HFFc6 (cell line): ENCODE measurements around the gene NCOA5. TPM values are rescaled to one million over a fixed set of nuclear protein-coding genes. Genes with fewer than 3 reads are reported as not detected.

Experiments used
- DNase-seq: peaks from one replicate; pipeline ENCODE4 v3.0.0-alpha.2; 2018
- H3K27ac Mint-ChIP-seq: 2 replicates; pipeline ENCODE4 v1.8.0; 2020; ENCODE audit warnings: mild to moderate bottlenecking, mixed read lengths
- H3K27me3 Mint-ChIP-seq: 2 replicates; pipeline ENCODE4 v1.8.0; 2021; ENCODE audit warnings: mild to moderate bottlenecking, moderate library complexity, mixed read lengths; ENCODE audit not compliant: insufficient read depth
- H3K36me3 Mint-ChIP-seq: 2 replicates; pipeline ENCODE4 v1.8.0; 2021; ENCODE audit warnings: low read depth, mixed read lengths
- H3K4me1 Mint-ChIP-seq: 2 replicates; pipeline ENCODE4 v1.8.0; 2020; ENCODE audit warnings: low read depth, mixed read lengths
- H3K4me3 Mint-ChIP-seq: 2 replicates; pipeline ENCODE4 v1.8.0; 2020; ENCODE audit warnings: mild to moderate bottlenecking, moderate library complexity, mixed read lengths
- H3K9me3 Mint-ChIP-seq: 2 replicates; pipeline ENCODE4 v1.8.0; 2020; ENCODE audit warnings: mild to moderate bottlenecking, mixed read lengths
- total RNA-seq, 6 experiments: library from RNA; stranded (reverse); fragmentation: NEBNext Ultra II Directional; extraction: Animal tissue kit (Norgen Biotek cat#: 25700); gene quantifications; 2 replicates in 1 of 6; 3 replicates in 5 of 6; pipeline ENCODE4 v1.2.3, GENCODE V29; 2021
- TF ChIP-seq, protein P1 (sequence below): fragments of 200-600 bp; sonication (generic); IDR thresholded peaks from 2 replicates; pipeline ENCODE4 v1.5.0; 2021; ENCODE audit warnings: antibody characterized with exemption, mild to moderate bottlenecking

The NCOA5 gene
- total RNA-seq, 6 experiments from 2014 or later, result 15.3 to 25.1 (median 23.2) TPM

DNA sequence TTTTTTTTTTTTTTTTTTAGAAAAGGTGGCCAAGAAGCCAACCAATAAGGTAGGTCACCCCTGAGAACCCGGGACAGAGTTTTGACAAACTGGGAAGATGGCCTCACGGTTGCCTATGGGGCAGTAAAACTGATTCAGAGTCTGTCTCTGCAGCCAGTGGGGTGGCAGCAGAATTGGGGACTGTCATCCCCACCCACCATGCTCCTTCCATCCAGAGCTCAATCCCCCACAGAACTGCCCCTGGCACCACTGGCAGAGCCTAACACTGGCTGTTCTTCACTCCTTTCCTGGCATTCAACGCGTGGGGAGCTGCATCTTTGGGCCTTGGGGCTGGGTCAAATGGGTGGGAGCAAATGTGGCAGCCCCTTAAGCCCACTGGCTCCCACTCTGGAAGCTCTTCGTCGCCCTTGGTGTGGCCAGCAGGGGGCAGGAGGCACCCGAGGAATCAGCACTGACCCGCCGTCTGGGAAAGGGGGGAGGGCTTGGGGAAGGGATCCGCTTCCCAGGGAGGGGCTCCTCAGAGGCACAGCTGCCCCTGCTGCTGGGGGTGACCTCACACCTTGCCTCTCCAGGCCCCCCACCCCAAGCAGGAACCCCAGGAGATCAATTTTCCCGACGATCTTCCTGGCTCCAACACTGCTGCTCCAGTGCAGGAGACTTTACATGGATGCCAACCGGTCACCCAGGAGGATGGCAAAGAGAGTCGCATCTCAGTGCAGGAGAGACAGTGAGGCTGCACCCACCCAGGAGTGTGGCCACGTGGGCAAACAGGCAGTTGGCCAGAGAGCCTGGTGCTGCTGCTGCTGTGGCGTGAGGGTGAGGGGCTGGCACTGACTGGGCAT lies 38.8 kb upstream of the NCOA5 start:
- DNase-seq, result no peak
- Mint-ChIP-seq H3K27ac (no peak overlapping the region), H3K9me3 (no peaks in the 10 kb centered on the region), H3K36me3 (no peaks in the 10 kb centered on the region), H3K4me3 (no peak overlapping the region), H3K4me1 (peaks cover 8% of the 10 kb centered on the region), H3K27me3 (peaks cover 25% of the 10 kb centered on the region)
- TF ChIP-seq, protein P1, sequence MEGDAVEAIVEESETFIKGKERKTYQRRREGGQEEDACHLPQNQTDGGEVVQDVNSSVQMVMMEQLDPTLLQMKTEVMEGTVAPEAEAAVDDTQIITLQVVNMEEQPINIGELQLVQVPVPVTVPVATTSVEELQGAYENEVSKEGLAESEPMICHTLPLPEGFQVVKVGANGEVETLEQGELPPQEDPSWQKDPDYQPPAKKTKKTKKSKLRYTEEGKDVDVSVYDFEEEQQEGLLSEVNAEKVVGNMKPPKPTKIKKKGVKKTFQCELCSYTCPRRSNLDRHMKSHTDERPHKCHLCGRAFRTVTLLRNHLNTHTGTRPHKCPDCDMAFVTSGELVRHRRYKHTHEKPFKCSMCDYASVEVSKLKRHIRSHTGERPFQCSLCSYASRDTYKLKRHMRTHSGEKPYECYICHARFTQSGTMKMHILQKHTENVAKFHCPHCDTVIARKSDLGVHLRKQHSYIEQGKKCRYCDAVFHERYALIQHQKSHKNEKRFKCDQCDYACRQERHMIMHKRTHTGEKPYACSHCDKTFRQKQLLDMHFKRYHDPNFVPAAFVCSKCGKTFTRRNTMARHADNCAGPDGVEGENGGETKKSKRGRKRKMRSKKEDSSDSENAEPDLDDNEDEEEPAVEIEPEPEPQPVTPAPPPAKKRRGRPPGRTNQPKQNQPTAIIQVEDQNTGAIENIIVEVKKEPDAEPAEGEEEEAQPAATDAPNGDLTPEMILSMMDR, result peak; percentile 84

DNA sequence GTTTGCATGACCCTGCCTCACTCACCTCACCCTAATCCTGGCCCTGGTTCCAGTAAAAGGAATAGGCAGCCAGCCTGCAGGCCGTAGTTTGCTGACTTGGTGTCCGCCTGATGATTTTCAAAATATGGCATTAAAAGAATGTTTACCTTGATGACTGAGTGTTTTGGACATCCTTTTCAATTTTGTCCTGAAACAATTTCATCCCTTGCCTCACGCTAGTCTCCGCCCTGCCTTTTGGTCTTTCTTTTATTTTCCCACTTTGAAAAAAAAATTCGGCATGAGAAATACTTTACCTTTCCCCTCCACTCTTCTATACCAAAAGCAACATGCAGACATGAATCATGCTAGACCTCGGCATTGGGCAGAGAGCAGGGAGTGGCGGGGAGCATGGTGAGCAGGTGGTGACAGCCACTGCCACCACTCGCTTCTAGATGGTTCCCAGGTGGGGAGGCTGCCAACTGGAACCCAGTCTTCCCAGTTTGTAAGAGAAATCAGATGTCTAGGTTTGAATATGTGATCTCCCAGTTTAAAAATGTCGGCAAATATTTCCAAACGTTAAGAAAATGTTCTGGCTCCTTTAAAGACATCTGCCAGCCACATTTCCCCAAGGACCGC lies 37.7 kb upstream of the NCOA5 start:
- H3K27me3 Mint-ChIP-seq, result peaks cover 28% of the 10 kb centered on the region
- no peaks in the 10 kb centered on the region for H3K36me3 Mint-ChIP-seq
- TF ChIP-seq, protein P1, result no peak
- H3K4me1 Mint-ChIP-seq, result peaks cover 3% of the 10 kb centered on the region
- no peak overlapping the region for H3K27ac Mint-ChIP-seq
- H3K9me3 Mint-ChIP-seq, result no peaks in the 10 kb centered on the region
- no peak for DNase-seq
- H3K4me3 Mint-ChIP-seq, result no peak overlapping the region

DNA sequence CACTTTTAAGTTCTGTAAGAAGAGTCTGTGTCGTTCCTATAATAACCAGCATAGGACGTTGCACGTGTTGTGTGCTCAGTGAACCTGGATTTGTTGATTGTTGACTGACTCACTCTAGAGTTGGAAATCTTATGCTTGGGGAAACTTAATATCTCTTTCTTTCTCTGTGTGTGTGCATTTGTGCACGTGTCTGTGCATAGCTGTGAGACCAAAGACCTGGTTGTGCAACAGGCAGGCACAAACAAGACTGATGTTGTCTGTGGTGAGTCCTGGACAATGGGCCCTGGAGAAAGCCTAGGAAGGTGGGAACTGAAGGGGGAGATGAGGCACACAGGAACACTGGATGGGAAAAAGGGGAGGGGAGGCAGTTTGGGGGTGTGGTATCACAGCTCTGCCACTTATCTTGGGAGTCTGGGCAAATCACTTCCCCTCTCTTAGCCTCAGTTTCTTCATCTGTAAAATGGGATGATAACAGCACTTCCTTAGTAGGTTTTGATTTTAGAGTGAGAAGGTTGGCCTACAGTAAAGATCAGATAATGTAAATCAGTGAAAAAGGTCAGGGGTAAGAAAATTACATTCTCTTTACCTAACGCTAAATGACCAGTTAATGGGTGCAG lies 36.8 kb upstream of the NCOA5 start:
- no peak overlapping the region for H3K4me3 Mint-ChIP-seq
- TF ChIP-seq, protein P1, result no peak
- DNase-seq, result no peak
- H3K4me1 Mint-ChIP-seq, result peaks cover 9% of the 10 kb centered on the region
- no peaks in the 10 kb centered on the region for H3K9me3 Mint-ChIP-seq
- no peaks in the 10 kb centered on the region for H3K36me3 Mint-ChIP-seq
- peaks cover 28% of the 10 kb centered on the region for H3K27me3 Mint-ChIP-seq
- no peak overlapping the region for H3K27ac Mint-ChIP-seq

DNA sequence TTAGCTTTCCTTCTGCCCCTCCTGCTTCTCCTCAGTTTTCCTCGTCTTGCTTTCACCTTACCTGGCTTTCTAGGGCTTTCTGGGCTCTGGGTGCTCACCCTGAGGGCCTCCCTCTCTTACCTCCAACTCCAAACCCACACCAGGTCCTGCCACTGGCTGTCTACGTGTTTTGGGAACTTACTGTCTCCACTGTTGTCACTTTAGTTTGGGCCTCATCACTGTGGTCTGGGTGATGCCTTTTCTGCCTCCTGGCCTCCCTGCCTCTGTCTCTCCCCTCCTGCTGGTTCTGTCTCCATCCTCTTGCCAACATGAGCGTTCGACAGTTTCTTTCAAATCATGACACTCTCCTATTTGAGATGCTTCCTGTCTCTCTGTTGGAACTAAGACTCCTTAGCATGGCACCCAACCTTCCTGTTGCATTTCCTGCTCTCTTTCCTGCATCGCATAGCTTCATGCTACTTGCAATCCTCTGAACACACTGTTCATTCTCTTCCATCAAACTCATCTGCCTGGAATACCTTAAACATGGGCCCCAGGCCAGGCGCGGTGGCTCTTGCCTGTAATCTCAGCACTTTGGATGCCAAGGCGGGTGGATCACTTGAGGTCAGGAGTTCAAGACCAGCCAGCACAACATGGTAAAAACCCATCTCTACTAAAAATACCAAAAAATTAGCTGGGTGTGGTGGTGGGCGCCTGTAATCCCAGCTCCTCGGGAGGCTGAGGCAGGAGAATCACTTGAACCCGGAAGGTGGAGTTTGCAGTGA lies 33.9 kb upstream of the NCOA5 start:
- DNase-seq, result no peak
- H3K4me3 Mint-ChIP-seq, result no peak overlapping the region
- no peaks in the 10 kb centered on the region for H3K36me3 Mint-ChIP-seq
- H3K9me3 Mint-ChIP-seq, result no peaks in the 10 kb centered on the region
- peaks cover 17% of the 10 kb centered on the region for H3K27me3 Mint-ChIP-seq
- H3K4me1 Mint-ChIP-seq, result peaks cover 10% of the 10 kb centered on the region
- TF ChIP-seq, protein P1, result no peak
- no peak overlapping the region for H3K27ac Mint-ChIP-seq
